ENCODE measurements around the gene PLAU.

- no peak for TF ChIP-seq GATA2 (IDR thresholded peaks at IDR 0.05; ENCODE audit: low read depth, low read length)
- TF ChIP-seq GATA3 (IDR thresholded peaks at IDR 0.05; ENCODE audit: low read depth, low read length) = no peak
Measured at GRCh38 chr10:73917566-73918305, 6.8 kb downstream of the PLAU start.

All from SH-SY5Y (cell line).